ENCODE measurements around the gene TMEM163.

DNA sequence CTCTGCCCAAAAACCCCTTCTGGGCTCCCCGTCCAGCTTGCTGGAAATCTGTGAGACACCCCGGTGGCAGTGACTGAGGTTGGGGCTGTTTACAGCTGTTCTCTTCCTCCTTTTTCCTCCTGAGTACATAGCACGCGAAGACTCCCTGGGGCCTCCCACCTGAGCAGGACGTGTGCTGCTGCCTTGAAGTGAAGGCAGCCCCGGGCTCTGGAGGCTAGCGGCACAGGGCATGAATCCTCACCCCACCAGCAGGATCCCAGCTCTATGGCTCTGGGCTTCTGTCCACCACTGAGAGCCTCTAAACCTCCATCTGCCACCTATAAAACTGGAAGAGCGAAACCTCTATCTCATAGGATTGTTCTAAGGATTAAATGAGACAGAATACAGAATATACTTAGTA is 182.5 kb downstream of the TMEM163 start:
- no peak for TF ChIP-seq ZNF24 (tag by site-specific recombination; IDR thresholded peaks at IDR 0.05)
- TF ChIP-seq, protein P1, sequence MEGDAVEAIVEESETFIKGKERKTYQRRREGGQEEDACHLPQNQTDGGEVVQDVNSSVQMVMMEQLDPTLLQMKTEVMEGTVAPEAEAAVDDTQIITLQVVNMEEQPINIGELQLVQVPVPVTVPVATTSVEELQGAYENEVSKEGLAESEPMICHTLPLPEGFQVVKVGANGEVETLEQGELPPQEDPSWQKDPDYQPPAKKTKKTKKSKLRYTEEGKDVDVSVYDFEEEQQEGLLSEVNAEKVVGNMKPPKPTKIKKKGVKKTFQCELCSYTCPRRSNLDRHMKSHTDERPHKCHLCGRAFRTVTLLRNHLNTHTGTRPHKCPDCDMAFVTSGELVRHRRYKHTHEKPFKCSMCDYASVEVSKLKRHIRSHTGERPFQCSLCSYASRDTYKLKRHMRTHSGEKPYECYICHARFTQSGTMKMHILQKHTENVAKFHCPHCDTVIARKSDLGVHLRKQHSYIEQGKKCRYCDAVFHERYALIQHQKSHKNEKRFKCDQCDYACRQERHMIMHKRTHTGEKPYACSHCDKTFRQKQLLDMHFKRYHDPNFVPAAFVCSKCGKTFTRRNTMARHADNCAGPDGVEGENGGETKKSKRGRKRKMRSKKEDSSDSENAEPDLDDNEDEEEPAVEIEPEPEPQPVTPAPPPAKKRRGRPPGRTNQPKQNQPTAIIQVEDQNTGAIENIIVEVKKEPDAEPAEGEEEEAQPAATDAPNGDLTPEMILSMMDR (tag by site-specific recombination; IDR thresholded peaks at IDR 0.05), result no peak
- no peak for TF ChIP-seq ZNF600 (tag by site-specific recombination; IDR thresholded peaks at IDR 0.05)
- no peak for TF ChIP-seq HOXA7 (CRISPR knock-in tag; IDR thresholded peaks at IDR 0.05; ENCODE audit: borderline replicate concordance)
- TF ChIP-seq, protein P2, sequence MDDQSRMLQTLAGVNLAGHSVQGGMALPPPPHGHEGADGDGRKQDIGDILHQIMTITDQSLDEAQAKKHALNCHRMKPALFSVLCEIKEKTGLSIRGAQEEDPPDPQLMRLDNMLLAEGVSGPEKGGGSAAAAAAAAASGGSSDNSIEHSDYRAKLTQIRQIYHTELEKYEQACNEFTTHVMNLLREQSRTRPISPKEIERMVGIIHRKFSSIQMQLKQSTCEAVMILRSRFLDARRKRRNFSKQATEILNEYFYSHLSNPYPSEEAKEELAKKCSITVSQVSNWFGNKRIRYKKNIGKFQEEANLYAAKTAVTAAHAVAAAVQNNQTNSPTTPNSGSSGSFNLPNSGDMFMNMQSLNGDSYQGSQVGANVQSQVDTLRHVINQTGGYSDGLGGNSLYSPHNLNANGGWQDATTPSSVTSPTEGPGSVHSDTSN (CRISPR knock-in tag; IDR thresholded peaks at IDR 0.05), result no peak
- TF ChIP-seq, protein P3, sequence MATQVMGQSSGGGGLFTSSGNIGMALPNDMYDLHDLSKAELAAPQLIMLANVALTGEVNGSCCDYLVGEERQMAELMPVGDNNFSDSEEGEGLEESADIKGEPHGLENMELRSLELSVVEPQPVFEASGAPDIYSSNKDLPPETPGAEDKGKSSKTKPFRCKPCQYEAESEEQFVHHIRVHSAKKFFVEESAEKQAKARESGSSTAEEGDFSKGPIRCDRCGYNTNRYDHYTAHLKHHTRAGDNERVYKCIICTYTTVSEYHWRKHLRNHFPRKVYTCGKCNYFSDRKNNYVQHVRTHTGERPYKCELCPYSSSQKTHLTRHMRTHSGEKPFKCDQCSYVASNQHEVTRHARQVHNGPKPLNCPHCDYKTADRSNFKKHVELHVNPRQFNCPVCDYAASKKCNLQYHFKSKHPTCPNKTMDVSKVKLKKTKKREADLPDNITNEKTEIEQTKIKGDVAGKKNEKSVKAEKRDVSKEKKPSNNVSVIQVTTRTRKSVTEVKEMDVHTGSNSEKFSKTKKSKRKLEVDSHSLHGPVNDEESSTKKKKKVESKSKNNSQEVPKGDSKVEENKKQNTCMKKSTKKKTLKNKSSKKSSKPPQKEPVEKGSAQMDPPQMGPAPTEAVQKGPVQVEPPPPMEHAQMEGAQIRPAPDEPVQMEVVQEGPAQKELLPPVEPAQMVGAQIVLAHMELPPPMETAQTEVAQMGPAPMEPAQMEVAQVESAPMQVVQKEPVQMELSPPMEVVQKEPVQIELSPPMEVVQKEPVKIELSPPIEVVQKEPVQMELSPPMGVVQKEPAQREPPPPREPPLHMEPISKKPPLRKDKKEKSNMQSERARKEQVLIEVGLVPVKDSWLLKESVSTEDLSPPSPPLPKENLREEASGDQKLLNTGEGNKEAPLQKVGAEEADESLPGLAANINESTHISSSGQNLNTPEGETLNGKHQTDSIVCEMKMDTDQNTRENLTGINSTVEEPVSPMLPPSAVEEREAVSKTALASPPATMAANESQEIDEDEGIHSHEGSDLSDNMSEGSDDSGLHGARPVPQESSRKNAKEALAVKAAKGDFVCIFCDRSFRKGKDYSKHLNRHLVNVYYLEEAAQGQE (tag by site-specific recombination; IDR thresholded peaks at IDR 0.05), result no peak
- TF ChIP-seq, protein P4, sequence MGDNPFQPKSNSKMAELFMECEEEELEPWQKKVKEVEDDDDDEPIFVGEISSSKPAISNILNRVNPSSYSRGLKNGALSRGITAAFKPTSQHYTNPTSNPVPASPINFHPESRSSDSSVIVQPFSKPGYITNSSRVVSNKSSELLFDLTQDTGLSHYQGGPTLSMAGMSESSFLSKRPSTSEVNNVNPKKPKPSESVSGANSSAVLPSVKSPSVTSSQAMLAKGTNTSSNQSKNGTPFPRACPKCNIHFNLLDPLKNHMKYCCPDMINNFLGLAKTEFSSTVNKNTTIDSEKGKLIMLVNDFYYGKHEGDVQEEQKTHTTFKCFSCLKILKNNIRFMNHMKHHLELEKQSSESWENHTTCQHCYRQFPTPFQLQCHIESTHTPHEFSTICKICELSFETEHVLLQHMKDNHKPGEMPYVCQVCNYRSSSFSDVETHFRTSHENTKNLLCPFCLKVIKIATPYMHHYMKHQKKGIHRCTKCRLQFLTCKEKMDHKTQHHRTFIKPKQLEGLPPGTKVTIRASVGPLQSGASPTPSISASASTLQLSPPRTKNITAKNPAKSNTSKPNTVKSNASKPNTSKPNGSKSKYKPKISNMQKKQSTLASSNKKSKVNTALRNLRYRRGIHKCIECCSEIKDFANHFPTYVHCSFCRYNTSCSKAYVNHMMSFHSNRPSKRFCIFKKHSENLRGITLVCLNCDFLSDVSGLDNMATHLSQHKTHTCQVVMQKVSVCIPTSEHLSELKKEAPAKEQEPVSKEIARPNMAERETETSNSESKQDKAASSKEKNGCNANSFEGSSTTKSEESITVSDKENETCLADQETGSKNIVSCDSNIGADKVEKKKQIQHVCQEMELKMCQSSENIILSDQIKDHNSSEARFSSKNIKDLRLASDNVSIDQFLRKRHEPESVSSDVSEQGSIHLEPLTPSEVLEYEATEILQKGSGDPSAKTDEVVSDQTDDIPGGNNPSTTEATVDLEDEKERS (tag by site-specific recombination; IDR thresholded peaks at IDR 0.05), result no peak
- no peak for TF ChIP-seq ZNF274 (IDR thresholded peaks at IDR 0.05; ENCODE audit: low read length)
- no peak for TF ChIP-seq ZNF274 (tag by site-specific recombination; IDR thresholded peaks at IDR 0.05; ENCODE audit: borderline replicate concordance)
- no peak for TF ChIP-seq ZFP41 (tag by site-specific recombination; IDR thresholded peaks at IDR 0.05; ENCODE audit: borderline replicate concordance)
